Mesothelial cell of epicardium (in vitro differentiated cells): Measurements from ENCODE around the gene PHTF1. TPM values are rescaled to one million over a fixed set of nuclear protein-coding genes. Genes with fewer than 3 reads are reported as not detected.

Source experiments
- DNase-seq, 2 experiments: peaks; one replicate each; pipeline ENCODE4 v3.0.0; 2021; ENCODE audit warnings: low spot score in 2 of 2; ENCODE audit not compliant: unreplicated experiment in 2 of 2
- H3K27ac Mint-ChIP-seq: 2 replicates; pipeline ENCODE4 v1.8.0; 2021; ENCODE audit warnings: mixed read lengths
- H3K27me3 Mint-ChIP-seq: 2 replicates; pipeline ENCODE4 v1.8.0; 2021; ENCODE audit warnings: low read depth, mixed read lengths
- H3K36me3 Mint-ChIP-seq: 2 replicates; pipeline ENCODE4 v1.8.0; 2021; ENCODE audit warnings: mixed read lengths
- H3K4me1 Mint-ChIP-seq: 2 replicates; pipeline ENCODE4 v1.8.0; 2021; ENCODE audit warnings: mixed read lengths
- H3K4me3 Mint-ChIP-seq: 2 replicates; pipeline ENCODE4 v1.8.0; 2021; ENCODE audit warnings: mild to moderate bottlenecking, moderate library complexity, mixed read lengths
- H3K9me3 Mint-ChIP-seq: 2 replicates; pipeline ENCODE4 v1.8.0; 2021; ENCODE audit warnings: mixed read lengths
- CTCF ChIP-seq: fragments of 200-600 bp; sonication (generic); IDR thresholded peaks from one replicate; pipeline ENCODE4 v1.5.0; 2021; ENCODE audit warnings: antibody characterized with exemption; ENCODE audit not compliant: unreplicated experiment
- total RNA-seq: library from RNA; stranded (reverse); gene quantifications from 3 replicates; pipeline ENCODE4 v1.2.1, GENCODE V29; 2021

Gene PHTF1
- total RNA-seq, 1 donor from 2014 or later, result 26.7 TPM

- Mint-ChIP-seq H3K27ac (no peak overlapping the region), H3K4me3 (no peak overlapping the region), H3K9me3 (peaks cover 4% of the 10 kb centered on the region), H3K27me3 (no peaks in the 10 kb centered on the region), H3K4me1 (no peaks in the 10 kb centered on the region), H3K36me3 (peaks cover 24% of the 10 kb centered on the region)
- no peak for DNase-seq
- TF ChIP-seq CTCF, result no peak
Observed at GRCh38 chr1:113701429-113701828, 57.9 kb downstream of the PHTF1 start.

- Mint-ChIP-seq H3K27ac (no peak overlapping the region), H3K36me3 (peaks cover 66% of the 10 kb centered on the region), H3K9me3 (peaks cover 50% of the 10 kb centered on the region), H3K4me1 (no peaks in the 10 kb centered on the region), H3K27me3 (no peaks in the 10 kb centered on the region), H3K4me3 (no peak overlapping the region)
- no peak for DNase-seq
- TF ChIP-seq CTCF, result no peak
Observed at GRCh38 chr1:113694910-113695309, 64.4 kb downstream of the PHTF1 start.

GRCh38 chr1:113692824-113693431, 66.4 kb downstream of the PHTF1 start:
- H3K4me3 Mint-ChIP-seq, result no peak overlapping the region
- H3K9me3 Mint-ChIP-seq, result peaks cover 58% of the 10 kb centered on the region
- H3K4me1 Mint-ChIP-seq, result no peaks in the 10 kb centered on the region
- H3K27me3 Mint-ChIP-seq, result no peaks in the 10 kb centered on the region
- H3K36me3 Mint-ChIP-seq, result peaks cover 68% of the 10 kb centered on the region
- TF ChIP-seq CTCF, result no peak
- H3K27ac Mint-ChIP-seq, result no peak overlapping the region
- DNase-seq, result no peak

GRCh38 chr1:113692342-113692741, 66.9 kb downstream of the PHTF1 start:
- Mint-ChIP-seq H3K4me1 (no peaks in the 10 kb centered on the region), H3K27me3 (no peaks in the 10 kb centered on the region), H3K4me3 (no peak overlapping the region), H3K27ac (no peak overlapping the region), H3K9me3 (peaks cover 58% of the 10 kb centered on the region), H3K36me3 (peaks cover 63% of the 10 kb centered on the region)
- no peak for DNase-seq
- no peak for TF ChIP-seq CTCF

- Mint-ChIP-seq H3K27me3 (no peaks in the 10 kb centered on the region), H3K36me3 (peaks cover 56% of the 10 kb centered on the region), H3K4me3 (no peak overlapping the region), H3K27ac (no peak overlapping the region), H3K9me3 (peaks cover 54% of the 10 kb centered on the region), H3K4me1 (no peaks in the 10 kb centered on the region)
- no peak for TF ChIP-seq CTCF
- no peak for DNase-seq
Observed at GRCh38 chr1:113691184-113691583, 68.1 kb downstream of the PHTF1 start.
